ENCODE measurements around the gene APOE.
"Not testable (repeated sequence)": the region's sequence is repeated elsewhere in the genome, so short reads cannot be mapped to it uniquely, and the experiment has no call there.

The APOE gene

DNA sequence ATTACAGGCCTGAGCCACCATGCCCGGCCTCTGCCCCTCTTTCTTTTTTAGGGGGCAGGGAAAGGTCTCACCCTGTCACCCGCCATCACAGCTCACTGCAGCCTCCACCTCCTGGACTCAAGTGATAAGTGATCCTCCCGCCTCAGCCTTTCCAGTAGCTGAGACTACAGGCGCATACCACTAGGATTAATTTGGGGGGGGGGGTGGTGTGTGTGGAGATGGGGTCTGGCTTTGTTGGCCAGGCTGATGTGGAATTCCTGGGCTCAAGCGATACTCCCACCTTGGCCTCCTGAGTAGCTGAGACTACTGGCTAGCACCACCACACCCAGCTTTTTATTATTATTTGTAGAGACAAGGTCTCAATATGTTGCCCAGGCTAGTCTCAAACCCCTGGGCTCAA is 4.2 kb downstream of the APOE start:
- in situ Hi-C loops (cut with MboI; ENCODE audit: low sequenced_read_pairs, unreplicated experiment): no loop called here
- TF ChIP-seq, protein P1, sequence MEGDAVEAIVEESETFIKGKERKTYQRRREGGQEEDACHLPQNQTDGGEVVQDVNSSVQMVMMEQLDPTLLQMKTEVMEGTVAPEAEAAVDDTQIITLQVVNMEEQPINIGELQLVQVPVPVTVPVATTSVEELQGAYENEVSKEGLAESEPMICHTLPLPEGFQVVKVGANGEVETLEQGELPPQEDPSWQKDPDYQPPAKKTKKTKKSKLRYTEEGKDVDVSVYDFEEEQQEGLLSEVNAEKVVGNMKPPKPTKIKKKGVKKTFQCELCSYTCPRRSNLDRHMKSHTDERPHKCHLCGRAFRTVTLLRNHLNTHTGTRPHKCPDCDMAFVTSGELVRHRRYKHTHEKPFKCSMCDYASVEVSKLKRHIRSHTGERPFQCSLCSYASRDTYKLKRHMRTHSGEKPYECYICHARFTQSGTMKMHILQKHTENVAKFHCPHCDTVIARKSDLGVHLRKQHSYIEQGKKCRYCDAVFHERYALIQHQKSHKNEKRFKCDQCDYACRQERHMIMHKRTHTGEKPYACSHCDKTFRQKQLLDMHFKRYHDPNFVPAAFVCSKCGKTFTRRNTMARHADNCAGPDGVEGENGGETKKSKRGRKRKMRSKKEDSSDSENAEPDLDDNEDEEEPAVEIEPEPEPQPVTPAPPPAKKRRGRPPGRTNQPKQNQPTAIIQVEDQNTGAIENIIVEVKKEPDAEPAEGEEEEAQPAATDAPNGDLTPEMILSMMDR (IDR thresholded peaks at IDR 0.05; ENCODE audit: borderline replicate concordance, control extremely low read depth, extremely low read depth, insufficient read depth, missing control alignments): no peak
- DNase-seq (ENCODE audit: low spot score): no peak

DNA sequence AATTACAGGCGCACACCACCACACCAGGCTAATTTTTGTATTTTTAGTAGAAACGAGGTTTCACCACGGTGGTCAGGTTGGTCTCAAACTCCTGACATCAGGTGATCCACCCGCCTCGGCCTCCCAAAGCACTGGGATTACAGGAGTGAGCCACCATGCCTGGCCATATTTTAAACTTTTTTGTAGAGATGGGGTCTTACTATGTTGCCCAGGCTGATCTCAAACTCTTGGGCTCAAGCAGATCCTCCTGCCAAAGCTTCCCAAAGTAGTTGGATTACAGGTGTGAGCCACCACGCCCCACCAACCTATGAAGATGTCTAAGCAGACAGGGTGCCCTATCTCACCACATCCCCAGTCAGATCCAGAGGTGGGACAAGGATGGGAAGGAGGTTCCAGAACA is 6.3 kb downstream of the APOE start:
- in situ Hi-C loops (cut with MboI; ENCODE audit: low sequenced_read_pairs, unreplicated experiment); DNase-seq (ENCODE audit: low spot score): not testable (repeated sequence)

DNA sequence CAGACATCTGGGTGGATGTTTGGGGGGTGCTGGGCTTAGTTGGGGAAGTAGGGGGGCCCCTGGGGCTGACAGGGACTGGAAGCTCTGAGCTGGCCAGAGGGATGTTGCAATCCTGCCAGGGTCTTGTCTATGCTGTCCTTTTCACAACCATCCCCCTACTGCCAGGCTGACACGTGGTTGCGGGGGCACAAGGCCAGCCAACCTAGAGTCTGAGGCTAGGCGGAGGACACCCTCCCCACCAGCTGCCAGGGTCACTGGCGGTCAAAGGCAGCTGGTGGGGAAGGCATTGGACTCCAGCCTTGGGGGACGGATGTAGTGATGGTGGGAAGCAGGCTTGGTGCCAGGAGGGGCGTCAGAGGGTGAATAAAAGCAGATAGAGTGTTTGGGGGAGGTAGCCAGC is 7.3 kb downstream of the APOE start:
- DNase-seq (ENCODE audit: low spot score): no peak
- in situ Hi-C loops (cut with MboI; ENCODE audit: low sequenced_read_pairs, unreplicated experiment): no loop called here
- TF ChIP-seq, protein P1 (IDR thresholded peaks at IDR 0.05; ENCODE audit: borderline replicate concordance, control extremely low read depth, extremely low read depth, insufficient read depth, missing control alignments): no peak

DNA sequence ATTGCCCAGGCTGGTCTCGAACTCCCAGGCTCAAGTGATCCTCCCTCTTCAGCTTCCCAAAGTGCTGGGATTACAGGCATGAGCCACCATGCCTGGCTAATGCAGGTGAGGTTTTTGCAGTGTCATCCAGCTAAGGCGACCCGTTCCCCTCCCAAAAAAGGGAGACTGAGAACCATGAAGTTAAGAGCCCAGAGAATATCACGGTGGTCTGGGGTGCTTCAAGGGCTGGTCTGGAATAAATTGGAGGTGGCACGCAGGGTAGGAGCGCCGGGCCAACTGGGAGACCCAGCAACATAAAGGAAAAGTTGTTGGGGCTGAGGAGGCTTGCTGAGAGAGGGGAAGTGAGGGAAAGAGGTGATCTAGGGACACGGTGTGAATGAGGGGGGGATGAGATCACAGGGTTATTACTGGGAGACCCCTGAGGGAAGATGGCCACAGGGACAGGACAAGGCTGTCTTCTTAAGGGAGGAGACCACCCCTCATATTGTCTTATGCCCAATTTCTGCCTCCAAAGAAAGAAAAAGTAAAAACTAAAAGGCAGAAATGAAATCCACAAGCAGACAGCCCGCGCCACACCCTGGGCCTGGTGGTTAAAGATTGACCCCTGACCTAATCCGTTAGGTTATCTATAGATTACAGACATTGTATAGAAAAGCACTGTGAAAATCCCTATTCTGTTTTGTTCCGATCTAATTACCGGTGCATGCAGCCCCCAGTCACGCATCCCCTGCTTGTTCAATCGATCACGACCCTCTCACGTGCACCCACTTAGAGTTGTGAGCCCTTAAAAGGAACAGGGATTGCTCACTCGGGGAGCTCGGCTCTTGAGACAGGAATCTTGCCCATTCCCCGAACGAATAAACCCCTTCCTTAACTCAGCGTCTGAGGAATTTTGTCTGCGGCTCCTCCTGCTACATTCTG is 8.2 kb downstream of the APOE start:
- DNase-seq (ENCODE audit: low spot score); in situ Hi-C loops (cut with MboI; ENCODE audit: low sequenced_read_pairs, unreplicated experiment): not testable (repeated sequence)

DNA sequence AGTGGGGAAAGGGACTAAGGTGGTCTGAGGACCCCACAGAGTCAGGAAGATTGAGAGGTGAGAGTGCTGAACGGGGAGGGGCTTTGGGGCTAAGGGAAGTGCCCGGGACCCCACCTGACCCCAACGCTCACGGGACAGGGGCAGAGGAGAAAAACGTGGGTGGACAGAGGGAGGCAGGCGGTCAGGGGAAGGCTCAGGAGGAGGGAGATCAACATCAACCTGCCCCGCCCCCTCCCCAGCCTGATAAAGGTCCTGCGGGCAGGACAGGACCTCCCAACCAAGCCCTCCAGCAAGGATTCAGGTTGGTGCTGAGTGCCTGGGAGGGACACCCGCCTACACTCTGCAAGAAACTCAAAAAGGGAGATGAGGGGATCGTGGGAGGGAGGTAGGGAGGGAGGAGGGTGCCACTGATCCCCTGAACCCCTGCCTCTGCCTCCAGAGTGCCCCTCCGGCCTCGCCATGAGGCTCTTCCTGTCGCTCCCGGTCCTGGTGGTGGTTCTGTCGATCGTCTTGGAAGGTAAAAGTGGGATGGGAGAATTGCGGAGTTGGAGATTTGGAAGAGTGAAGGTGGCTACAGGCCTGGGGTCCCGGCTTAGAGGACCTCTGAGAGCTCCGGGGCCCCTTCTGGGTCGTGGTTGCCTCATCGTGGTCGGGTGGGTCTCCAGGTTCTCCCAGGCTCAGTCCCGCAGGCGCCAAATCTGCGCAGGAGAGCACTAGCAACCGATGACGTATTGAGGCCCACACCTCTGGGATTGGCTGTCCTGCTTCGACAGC is 9.0 kb downstream of the APOE start, which contains the start of gene APOC1:
TSS of gene APOC1 (plus strand) at position 176 of the 774 bp plus-strand sequence. CDS start at position 460, 284 bp downstream.
- in situ Hi-C loops (cut with MboI; ENCODE audit: low sequenced_read_pairs, unreplicated experiment): not testable (repeated sequence)
- DNase-seq (ENCODE audit: low spot score): peak; percentile 96

DNA sequence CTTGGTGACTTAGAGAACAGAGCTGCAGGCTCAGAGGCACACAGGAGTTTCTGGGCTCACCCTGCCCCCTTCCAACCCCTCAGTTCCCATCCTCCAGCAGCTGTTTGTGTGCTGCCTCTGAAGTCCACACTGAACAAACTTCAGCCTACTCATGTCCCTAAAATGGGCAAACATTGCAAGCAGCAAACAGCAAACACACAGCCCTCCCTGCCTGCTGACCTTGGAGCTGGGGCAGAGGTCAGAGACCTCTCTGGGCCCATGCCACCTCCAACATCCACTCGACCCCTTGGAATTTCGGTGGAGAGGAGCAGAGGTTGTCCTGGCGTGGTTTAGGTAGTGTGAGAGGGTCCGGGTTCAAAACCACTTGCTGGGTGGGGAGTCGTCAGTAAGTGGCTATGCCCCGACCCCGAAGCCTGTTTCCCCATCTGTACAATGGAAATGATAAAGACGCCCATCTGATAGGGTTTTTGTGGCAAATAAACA is 18.7 kb downstream of the APOE start:
- in situ Hi-C loops (cut with MboI; ENCODE audit: low sequenced_read_pairs, unreplicated experiment): no loop called here
- DNase-seq (ENCODE audit: low spot score): no peak
- TF ChIP-seq, protein P1 (IDR thresholded peaks at IDR 0.05; ENCODE audit: borderline replicate concordance, control extremely low read depth, extremely low read depth, insufficient read depth, missing control alignments): no peak

DNA sequence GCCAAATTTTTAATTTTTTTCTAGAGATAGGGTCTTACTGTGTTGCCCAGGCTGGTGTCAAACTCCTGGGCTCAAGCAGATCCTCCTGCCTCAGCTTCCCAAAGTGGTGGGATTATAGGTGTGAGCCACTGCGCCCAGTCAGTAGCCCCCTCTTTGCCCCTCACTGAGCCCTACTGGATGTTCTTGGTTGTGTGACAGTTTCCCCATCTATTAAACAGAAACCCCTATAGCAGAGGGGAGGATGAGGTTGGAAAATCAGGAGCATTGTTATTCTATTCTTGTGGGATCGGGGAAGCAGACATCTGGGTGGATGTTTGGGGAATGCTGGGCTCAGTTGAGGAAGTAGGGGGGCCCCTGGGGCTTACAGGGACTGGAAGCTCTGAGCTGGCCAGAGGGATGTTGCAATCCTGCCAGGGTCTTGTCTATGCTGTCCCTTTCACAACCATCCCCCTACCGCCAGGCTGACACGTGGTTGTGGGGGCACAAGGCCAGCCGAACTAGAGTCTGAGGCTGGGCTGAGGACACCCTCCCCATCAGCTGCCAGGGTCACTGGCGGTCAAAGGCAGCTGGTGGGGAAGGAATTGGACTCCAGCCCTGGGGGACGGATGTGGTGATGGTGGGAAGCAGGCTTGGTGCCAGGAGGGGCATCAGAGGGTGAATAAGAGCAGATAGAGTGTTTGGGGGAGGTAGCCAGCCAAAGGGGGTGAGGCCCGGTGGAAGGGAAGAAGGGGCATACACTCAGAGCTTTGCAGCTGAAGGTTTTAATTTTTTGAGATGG is 19.7 kb downstream of the APOE start:
- in situ Hi-C loops (cut with MboI; ENCODE audit: low sequenced_read_pairs, unreplicated experiment): no loop called here
- TF ChIP-seq, protein P1 (IDR thresholded peaks at IDR 0.05; ENCODE audit: borderline replicate concordance, control extremely low read depth, extremely low read depth, insufficient read depth, missing control alignments): no peak
- no peak for DNase-seq (ENCODE audit: low spot score)

DNA sequence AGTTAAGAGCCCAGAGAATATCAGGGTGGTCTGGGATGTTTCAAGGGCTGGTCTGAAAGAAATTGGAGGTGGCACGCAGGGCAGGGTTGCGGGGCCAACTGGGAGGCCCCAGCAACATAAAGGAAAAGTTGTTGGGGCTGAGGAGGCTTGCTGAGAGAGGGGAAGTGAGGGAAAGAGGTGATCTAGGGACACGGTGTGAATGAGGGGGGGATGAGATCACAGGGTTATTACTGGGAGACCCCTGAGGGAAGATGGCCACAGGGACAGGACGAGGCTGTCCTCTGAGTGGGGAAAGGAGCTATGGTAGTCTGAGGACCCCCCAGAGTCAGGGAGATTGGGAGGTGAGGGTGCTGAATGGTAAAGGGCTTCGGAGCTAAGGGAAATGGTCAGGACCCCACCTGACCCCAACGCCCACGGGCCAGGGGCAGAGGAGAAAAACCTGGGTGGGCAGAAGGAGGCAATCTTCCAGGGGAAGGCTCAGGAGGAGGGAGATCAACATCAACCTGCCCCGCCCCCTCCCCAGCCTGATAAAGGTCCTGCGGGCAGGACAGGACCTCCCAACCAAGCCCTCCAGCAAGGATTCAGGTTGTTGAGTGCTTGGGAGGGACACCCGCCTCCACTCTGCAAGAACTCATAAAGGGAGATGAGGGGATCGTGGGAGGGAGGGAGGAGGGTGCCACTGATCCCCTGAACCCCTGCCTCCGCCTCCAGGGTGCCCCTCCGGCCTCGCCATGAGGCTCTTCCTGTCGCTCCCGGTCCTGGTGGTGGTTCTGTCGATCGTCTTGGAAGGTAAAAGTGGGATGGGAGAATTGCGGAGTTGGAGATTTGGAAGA is 20.9 kb downstream of the APOE start:
- in situ Hi-C loops (cut with MboI; ENCODE audit: low sequenced_read_pairs, unreplicated experiment); DNase-seq (ENCODE audit: low spot score): not testable (repeated sequence)
